Stimulated activated CD4-positive, alpha-beta T cell treated with anti-CD3 and anti-CD28 coated beads, Interleukin-4, amount 100 ng/mL, for 4 hours (primary cell): ENCODE results near the gene RERE.

Source experiments
- DNase-seq, 2 experiments: peaks; one replicate each; pipeline ENCODE4 v3.0.0-alpha.2; 2020

RERE gene

DNA sequence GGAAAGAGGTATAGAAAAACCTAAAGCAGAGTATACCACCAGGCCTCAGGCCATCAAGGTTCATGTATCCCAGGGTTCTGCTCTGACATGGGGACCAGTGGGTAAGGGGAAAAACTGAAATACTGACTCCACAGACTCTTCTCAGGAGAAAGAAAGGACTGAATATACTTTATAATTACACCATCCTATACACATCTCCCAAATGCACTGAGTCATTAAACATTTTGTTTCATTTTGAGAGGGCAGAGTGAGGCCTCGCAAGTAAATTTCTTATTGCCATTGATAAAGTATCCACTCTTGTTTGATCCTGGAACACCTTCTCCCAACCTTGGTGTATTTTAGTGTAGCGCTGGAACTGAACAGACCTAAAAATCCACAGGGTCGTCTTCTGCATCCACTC lies 251.6 kb downstream of the RERE start:
- DNase-seq: no peak

DNA sequence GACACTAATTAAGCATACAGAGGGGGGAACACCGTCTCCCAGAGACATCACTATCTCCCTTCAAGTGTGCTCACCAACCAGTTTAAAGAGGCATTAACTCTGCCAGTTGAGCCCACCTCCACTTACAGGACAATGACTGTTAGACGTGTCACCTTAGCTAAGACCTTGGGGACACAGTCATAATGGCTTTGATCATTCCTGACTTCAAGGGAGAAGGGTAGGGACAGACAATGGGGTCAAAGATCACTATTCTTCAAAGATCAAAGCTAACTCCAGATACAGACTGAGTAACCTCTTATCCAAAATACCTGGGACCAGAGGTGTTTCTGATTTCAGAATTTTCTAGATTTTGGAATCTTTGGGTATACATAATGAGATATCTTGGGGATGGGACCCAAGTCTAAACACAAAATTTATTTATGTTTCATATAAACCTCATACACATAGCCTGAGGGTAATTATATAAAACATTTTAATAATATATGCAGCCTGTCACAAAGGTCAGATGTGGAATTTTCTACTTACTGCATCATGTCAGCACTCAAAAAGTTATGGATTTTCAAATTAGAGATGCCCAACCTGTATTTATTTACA lies 253.4 kb downstream of the RERE start:
- DNase-seq: no peak

DNA sequence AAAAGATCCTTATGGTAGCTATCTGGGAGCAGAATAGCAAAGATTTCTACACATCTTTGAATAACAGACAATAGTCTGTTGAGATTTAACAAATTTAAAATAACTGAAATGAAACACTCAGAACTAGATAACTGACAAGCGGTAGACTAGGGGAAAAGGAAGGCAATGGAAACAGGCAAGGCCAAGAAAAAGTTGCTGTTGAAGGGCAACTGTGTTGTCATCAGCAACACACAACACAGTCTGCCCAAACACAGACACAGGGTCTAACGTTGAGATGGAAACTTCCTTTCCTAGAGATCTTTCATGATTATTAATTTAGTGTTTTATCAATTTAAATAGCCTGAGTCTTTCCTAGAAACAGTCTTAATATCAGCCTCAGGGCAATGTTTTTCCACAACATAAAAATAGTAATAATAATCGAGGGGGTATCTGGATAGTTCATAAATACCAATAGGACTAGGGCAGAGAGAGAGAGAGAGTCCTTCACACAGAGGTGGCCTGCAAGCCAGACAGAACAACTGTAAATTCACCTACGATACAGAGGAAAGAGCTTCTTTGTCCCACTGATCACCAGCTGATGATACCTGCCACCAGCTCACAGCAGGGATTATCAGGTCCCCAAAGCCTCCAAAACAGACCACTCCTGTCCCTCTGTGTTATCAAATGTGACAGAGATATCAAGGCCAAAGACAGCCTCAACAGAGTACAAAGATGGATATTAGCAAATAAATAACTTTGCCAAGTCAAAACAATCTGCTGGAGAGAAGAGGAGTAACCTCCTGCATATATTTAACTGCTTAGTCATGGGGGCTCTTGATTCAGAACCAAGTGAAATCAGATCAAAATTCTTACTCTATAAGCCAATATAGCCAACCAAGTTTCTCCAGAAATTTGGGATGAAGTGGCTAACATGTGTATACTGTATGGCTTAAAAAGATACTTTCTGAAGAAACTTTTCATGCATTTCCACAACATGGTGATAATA lies 254.3 kb downstream of the RERE start:
- DNase-seq: no peak

DNA sequence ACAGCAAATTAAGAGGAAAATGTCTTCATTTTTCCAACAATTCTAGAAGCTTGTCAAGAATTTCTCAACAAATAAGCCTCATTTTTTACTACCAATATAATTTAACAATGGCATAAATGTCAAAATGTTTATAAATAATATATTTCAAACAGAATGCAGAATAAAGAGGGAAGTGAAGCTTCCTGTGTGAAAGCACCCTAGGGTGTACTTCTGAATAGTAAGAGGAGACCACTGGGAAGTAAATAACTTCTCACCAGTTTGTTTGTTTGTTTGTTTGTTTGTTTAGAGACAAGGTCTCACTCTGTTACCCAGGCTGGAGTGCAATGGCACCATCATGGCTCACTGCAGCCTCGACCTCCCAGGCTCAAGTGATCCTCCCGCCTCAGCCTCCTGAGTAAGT lies 255.2 kb downstream of the RERE start:
- no peak for DNase-seq

DNA sequence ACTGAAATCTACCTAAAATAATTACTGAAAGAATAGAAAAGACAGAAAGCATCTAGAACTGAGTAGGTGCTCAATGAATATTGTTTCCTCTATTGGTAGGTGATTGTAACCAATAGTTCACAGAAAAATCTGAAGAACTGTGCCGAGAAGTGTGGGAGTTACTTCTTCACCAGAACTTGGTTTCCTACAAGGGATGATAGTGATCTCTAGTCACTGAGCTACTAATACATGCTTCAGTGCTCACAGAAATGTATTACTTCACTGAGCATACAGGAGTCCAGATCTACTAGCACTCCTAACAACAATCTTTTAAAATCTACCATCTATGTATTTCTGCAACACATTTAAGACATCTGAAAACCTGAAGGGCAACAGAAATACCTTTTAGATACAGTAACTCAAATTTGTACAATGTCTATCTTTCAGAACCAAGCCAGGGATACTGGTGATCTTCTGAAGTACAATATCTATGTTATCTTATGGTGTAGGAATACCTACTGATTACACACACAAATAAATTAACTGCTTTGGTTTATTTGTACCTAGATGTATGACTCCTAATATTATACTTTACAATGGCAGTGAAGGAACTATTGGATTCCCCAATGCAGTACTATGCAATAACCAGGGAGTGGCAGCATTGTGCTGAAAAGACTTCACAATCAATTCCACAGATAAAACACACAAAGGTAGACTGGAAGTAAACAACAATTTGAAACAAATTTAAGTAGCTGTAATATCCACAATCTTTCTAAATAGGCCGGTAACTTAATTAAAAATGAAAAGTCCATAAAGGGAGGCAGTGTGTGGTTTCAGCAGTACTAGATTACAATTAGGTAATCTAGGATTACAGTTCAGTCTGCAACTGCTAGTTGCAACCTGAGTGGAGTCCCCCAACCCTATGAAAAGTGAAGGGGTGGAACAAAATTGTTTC lies 256.6 kb downstream of the RERE start:
- DNase-seq: peak in 1 of 2 experiments; percentile 15

DNA sequence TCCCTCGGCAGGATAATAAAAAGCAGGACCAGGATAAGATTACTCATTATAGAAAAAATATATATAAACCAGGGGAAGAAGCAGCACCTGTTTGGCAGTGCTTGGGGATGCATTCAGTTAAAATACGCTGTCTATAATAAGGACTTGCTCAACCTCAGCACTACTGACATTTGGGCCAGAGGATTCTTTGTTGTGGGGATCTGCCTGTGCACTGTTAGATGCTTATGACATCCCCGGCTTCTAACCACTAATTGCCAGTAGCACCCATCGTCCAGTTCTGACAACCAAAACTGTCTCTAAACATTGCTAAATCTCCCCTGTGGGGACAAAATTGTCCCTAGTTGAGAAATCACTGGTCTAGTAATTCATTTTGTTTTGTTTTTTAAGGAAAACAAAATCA lies 257.4 kb downstream of the RERE start:
- DNase-seq: no peak

DNA sequence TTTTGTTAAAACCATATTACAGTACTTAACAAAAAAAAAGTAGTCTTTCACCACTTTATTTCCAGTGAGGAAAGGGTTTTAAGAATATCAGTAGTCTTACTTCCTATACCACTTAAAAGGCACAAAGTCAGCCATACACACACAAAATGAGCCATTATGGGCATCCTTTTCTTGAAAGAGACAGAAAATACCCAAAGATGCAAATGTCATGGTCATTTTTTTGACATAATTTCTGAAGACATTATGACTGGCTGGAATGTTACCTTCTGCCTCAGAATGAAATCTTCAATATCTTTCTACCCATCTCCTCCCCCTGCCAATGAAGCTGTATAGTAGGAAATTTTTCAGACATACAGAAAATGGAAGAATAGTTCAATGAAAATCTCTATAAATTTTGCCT lies 261.9 kb downstream of the RERE start:
- no peak for DNase-seq

DNA sequence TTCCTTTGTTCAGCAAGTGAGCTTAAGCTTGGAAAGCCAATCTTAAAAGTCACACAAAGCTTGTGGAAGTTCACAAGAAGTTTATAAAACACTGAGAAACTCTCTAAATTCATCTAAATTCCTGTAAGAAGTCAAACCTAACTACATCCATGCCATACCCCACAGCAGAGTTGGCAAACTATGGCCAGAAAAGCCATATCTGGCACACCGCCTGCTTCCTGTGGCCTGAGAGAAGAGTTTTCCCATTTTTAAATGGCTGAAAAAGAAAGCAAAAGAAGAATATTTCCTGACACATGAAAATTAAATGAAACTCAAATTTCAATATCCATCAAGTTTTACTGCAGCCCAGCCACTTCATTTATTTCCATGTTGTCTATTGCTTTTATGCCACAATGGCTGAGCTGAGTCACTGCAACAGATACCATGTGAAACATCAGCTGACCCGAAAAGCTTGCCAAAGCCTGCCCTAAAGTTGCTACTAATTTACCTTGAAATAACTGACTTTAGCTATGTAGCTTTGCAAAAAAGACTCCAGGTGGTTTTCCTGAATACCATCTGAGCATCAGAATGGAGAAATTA lies 262.4 kb downstream of the RERE start:
- DNase-seq: no peak

DNA sequence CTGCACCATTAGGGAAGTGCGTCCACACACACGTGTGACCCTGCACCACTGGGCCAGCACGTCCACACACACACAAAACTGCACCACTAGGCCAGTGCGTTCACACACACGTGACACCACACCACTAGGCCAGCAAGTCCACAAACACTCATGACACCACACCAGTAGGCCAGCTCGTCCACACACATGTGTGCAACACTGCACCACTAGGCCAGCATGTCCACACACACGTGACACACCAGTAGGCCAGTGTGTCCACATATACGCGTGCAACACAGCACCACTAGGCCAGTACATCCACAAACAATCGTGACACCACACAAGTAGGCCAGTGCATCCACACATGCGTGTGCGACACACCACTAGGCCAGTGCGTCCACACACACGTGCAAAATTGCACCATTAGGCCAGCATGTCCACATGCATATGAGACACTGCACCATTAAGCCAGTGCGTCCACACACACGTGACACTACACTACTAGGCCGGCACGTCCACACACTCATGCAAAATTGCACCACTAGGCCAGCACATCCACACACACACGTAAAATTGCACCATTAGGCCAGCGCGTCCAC lies 264.5 kb downstream of the RERE start:
- DNase-seq: no peak

DNA sequence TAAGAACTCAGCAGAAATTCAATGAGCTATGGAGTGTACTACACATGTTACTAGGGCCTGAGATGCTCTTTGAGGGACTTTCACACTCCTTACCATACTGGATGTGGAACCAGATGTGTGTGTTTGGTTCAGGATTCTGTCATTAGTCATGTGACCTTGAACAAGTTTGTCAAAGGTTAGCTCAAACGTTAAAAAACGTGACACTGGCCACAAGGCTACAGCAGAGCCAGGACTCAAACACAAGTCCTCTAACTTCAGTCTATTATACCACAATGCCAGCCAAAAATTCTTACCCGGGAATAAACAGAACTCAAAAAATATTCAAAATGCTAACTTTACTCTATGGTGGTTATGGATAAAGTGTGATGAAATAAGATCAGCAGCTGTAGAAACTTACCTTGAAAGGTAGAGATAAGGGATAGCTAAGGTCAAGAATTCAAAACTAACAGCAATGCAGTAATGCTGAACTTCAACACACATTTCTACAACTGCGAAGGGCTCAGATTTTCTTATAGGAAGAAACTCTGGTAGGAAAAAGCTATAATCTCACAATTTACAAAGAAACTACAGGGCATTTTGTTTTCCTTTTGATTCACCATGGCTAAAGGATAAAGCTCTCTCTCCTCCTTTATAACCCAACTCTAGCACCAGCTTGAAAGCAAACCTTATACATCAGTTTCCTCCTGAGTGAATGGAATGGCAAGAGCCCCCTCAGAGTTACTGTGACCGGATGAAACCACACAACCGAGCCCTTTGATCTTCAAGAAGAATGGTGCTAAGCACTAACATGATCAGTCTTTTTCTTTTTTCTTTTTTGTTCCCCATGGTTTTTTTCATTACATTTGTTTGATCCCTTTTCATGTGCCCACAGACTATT lies 265.6 kb downstream of the RERE start:
- DNase-seq: no peak

DNA sequence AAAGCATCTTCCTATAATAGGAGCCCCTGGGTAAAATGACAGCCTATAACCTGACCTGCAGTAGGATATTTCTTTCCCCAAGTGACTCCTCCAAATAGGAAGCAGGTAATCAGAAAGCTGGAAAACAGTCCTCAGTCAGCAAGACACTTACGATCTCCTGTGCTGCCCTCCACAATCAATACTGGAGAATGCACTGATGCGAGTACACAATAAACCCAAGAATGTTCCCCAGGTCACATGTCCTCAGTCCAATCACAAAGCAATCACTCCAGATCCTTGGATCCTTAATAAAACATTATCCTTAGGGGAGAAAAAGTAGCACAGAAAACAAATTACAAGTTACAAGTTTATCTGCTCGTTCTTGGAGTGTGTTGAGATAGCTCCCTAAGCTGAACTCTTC lies 266.4 kb downstream of the RERE start:
- DNase-seq: no peak

DNA sequence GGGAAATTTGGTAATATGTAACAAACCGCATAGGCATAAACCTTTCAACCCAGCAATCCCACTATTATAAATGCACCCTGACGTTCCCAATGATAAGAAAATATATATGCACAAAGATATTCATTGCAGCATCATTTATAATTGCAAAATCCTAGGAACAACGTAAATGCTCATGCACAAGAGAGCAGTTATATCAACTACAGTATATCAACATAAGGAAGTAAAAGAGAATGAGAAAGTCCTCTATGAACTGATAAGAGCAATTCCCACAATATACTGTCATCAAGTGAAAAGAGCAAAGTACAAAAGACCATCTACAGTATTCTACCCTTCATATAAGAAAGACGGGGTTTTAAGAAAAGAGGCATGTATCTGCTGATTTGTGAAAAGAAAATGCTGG lies 269.6 kb downstream of the RERE start:
- no peak for DNase-seq

DNA sequence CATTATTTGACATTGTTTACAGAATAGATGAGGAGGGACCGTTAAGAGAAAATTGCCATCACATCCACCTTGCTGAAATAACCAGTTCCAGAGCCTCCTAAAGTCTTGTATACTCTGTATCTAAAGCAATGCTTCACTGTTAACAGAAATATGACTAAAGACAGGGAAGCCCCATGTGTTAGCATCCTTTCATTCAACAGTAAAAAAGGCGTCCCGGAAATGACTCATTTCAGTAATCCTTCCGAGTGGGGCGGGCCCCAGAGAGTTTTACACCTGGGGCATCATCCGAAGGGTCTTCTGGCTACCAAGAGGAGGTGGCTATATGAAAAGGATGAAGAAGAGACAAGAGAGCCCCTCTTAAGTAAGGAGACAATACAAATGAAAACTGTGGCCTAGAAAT lies 272.4 kb downstream of the RERE start:
- no peak for DNase-seq

DNA sequence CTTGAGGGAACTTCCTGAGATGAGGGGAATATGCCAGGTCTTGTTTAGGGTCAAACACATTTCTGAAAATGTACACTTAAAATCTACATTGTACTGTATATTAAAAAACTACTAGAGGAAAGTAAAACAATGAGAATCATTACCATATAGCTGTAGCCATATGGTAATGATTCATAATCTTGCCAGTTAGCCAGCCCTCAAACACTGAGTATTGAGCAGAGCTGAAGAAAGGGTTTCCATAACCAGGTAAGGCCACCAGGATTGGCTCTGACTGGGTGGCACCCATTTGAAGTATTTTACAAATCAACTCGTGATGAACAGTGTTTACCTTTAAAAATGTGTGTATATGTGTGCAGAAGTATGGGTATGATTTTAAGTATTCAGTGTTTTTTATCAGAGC lies 272.8 kb downstream of the RERE start:
- DNase-seq: no peak

DNA sequence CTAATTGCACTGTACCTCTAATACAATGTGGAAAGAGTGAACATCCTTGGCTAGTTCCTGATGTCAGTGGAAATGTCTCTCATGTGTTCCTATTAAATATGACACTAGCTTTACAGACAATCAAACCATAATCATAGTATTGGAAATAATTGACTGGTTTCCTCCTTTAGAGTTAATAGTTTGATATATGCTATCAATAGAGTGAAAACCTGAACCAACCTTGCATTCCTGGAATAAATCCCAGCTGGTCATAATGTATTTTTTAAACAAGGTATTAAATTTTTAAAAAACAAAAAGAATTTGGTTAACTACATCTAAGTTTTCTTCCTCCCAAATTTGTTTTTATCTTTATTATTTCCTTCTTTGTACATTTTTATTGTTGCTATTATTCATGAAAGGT lies 273.5 kb downstream of the RERE start:
- DNase-seq: no peak

DNA sequence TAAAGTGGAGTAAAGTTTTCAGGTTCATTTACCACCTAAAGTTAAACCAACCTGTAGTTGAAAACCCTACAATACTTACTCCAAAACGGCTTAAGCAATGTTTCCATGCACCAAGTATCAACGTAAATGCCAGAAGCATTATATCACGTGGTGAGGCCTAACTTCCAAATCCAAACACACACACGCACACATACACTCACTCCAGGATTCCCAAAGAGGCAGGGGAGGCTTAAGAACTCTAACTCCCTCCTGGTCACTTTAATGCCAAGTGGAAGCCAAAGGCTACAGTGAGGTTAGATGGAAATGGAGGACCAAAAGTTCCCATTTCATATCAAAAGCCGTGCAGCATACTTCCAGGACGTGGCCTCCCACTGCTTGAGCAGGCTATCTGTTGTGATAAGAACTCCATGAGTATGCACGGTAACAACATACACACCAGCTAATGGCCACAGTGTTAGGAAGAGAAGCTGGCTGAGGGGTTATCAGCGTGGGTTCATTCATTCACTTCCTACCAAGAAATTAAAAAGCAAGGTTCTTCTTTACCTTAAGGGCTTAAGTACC lies 275.4 kb downstream of the RERE start:
- no peak for DNase-seq

DNA sequence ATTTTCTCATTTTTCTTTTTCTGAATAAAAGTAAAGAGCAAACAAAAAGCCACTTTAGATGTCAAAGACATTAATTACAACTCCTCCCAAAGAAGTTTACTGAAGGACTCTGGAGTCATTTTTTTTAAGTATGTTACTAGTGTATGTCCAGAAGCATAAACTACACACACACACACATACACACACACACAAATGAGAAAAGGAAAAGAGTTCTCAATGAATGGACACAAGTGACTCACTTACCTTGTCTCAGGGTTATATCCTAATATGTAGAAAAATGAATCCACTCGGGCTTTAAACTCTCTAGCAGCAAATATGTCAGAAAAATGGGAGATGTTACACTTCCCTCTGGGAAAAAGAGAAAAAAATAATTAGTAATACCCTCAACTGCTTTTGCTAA lies 276.5 kb downstream of the RERE start:
- DNase-seq: no peak

DNA sequence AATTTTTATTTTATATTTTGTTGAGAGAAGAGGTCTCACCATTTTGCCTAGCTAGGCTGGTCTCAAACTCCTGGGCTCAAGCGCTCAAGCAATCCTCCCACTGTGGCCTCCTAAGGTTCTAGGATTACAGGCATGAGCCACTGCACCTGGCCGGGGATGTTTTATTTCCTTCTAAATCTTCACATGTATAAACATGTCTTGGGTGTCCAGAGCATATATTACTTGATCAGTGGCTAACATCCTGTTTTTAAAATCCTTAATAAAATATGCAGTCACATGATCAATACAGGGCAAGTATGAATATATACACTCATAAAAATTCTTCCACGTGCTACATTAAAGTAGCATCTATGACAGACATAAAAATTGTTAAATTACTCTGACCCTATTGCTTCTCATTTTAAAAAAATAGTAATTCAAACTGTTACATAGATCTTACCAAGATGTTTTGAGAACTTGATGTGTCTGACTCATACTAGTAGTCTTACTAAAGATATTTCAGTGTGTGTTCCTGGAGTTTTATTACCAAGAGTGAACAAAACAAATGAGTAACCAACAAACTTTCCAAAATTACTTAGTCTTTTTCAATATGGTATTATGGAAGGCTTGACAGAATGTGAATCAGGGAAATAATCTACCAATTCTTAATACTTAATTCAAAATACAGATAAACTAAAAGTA lies 277.0 kb downstream of the RERE start:
- no peak for DNase-seq

DNA sequence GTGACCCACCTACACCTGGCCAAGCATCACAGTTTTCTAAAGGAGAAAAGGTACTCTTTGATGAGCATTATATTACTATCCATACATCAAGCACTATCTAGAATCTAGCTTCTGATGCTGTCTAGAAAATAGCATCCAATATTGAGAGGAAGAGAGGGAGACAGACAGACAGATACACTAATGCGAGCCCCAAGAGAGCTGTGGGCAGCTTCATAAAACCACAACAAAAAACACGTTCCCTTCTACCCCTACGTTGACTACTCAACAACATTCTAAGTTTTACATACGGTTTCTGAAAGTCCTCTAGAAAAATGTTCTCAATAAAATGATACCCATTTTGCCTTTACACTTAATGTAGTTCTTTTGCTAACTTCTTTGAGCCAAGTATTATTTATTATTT lies 277.8 kb downstream of the RERE start:
- no peak for DNase-seq

DNA sequence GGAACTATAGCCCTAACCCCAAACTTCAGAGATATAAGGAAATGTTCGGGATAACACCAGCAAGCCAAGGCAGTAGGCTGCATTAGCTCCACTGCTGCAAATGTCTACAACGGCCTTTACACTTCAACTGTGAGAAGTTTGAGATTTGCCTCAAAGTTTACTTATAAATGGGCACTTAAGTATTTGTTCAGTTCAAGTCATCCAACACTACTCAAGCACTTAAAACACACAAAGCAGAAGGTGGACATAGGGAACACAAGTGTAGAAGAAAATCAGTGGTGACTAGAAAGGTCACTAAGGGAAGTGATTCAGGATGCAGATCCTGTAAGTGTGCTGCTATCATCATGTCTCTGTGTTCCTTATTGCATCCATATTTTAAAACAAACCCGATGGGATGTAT lies 278.9 kb downstream of the RERE start:
- DNase-seq: no peak

DNA sequence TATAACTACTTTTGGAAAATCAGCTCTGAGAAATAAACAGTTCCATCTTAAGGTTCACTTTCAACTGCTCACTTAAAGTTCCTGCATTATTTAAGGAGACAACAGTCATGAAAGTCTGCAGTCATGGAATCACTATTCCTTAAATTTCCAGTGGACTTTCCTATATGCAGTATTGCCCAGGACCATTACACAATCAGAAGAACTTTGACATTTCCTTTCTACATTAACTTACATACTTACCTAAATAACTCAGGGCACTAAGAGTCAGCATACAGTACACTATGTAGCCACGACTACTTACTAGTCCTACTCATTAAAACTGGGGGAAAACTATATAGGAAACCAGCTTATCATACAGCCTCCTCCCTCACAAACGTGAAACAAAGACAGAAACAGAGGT lies 279.4 kb downstream of the RERE start:
- DNase-seq: no peak
